HepG2 (cell line): Measurements from ENCODE around the gene NUDT9. TPM values are rescaled to one million over a fixed set of nuclear protein-coding genes. Genes with fewer than 3 reads are reported as not detected.

Experiments used
- HINFP ChIP-seq: sonication (generic); formaldehyde crosslinking; IDR thresholded peaks from 2 replicates; pipeline ENCODE4 v1.4.0; 2020; ENCODE audit warnings: low read depth, mild to moderate bottlenecking, missing genetic modification reagents
- HMG20B ChIP-seq: conservative IDR thresholded peaks from 2 replicates; pipeline ENCODE4 v1.6.1; 2016; ENCODE audit warnings: missing genetic modification reagents, missing compliant biosample characterization
- KAT2B ChIP-seq: fragments of 150-350 bp; IDR thresholded peaks from 2 replicates; pipeline ENCODE4 v1.6.1; 2014; ENCODE audit warnings: low read depth, low read length, borderline replicate concordance
- NCOA5 ChIP-seq: sonication (generic); formaldehyde crosslinking; IDR thresholded peaks from 2 replicates; pipeline ENCODE4 v1.4.0; 2020; ENCODE audit warnings: missing genetic modification reagents
- PHF5A ChIP-seq: IDR thresholded peaks from one replicate; pipeline ENCODE4 v1.6.1; 2018; ENCODE audit warnings: low read depth, missing genetic modification reagents; ENCODE audit not compliant: unreplicated experiment
- PRDM4 ChIP-seq: sonication (generic); formaldehyde crosslinking; IDR thresholded peaks from 2 replicates; pipeline ENCODE4 v1.9.0; 2021; ENCODE audit warnings: missing genetic modification reagents, borderline replicate concordance
- RARG ChIP-seq: sonication (generic); formaldehyde crosslinking; IDR thresholded peaks from 2 replicates; pipeline ENCODE4 v1.4.0; 2020; ENCODE audit warnings: low read depth, mild to moderate bottlenecking, missing genetic modification reagents
- RERE ChIP-seq: IDR thresholded peaks from 2 replicates; pipeline ENCODE4 v1.6.1; 2016; ENCODE audit warnings: low read depth, missing genetic modification reagents, missing compliant biosample characterization
- SMAD3 ChIP-seq: sonication (generic); formaldehyde crosslinking; IDR thresholded peaks from 2 replicates; pipeline ENCODE4 v1.4.0; 2020; ENCODE audit warnings: missing genetic modification reagents
- ZBTB20 ChIP-seq: sonication (generic); formaldehyde crosslinking; IDR thresholded peaks from 2 replicates; pipeline ENCODE4 v1.8.1; 2023; ENCODE audit warnings: missing genetic modification reagents, low read depth, mild to moderate bottlenecking, borderline replicate concordance
- ZMAT3 ChIP-seq: sonication (generic); formaldehyde crosslinking; conservative IDR thresholded peaks from 2 replicates; pipeline ENCODE4 v1.7.0; 2021; ENCODE audit warnings: missing genetic modification reagents
- ZNF382 ChIP-seq: sonication (generic); formaldehyde crosslinking; IDR thresholded peaks from 2 replicates; pipeline ENCODE4 v1.5.0; 2020; ENCODE audit warnings: missing genetic modification reagents, mild to moderate bottlenecking, borderline replicate concordance
- ZNF589 ChIP-seq: sonication (generic); formaldehyde crosslinking; conservative IDR thresholded peaks from 2 replicates; pipeline ENCODE4 v1.8.0; 2022; ENCODE audit warnings: mild to moderate bottlenecking, moderate library complexity, missing genetic modification reagents
- ZNF629 ChIP-seq: sonication (generic); formaldehyde crosslinking; conservative IDR thresholded peaks from 2 replicates; pipeline ENCODE4 v1.5.0; 2020; ENCODE audit warnings: missing genetic modification reagents
- ZNF672 ChIP-seq: sonication (generic); formaldehyde crosslinking; IDR thresholded peaks from 2 replicates; pipeline ENCODE4 v1.8.1; 2022; ENCODE audit warnings: missing genetic modification reagents
- ZNF7 ChIP-seq: IDR thresholded peaks from 2 replicates; pipeline ENCODE4 v1.6.1; 2016; ENCODE audit warnings: missing biosample characterization, missing genetic modification reagents
- ZNF878 ChIP-seq: sonication (generic); formaldehyde crosslinking; IDR thresholded peaks from 2 replicates; pipeline ENCODE4 v1.8.1; 2023; ENCODE audit warnings: mild to moderate bottlenecking, missing genetic modification reagents, moderate library complexity
- ZZZ3 ChIP-seq: sonication (generic); formaldehyde crosslinking; IDR thresholded peaks from 2 replicates; pipeline ENCODE4 v1.4.0; 2020; ENCODE audit warnings: missing genetic modification reagents, mild to moderate bottlenecking, borderline replicate concordance
- polyA plus RNA-seq, 8 experiments: library from polyadenylated mRNA; depleted of rRNA in 3 of 8; stranded (reverse) in 7 of 8; unstranded in 1 of 8; fragments of >200 nt; fragmentation: Illumina TruSeq in 4 of 8; extraction: Trizol in 4 of 8; gene quantifications; 2 replicates each; pipeline versions ENCODE4 v1.2.1 to v1.2.3, GENCODE V29; 2011 to 2016; ENCODE audit warnings: low read depth in 4 of 8, missing spikeins in 1 of 8, mixed read lengths in 1 of 8; ENCODE audit not compliant: insufficient read depth in 1 of 8
- total RNA-seq, 5 experiments: library from RNA; depleted of rRNA; stranded (reverse); fragments of >200 nt; fragmentation: Illumina TruSeq; extraction: Trizol; gene quantifications; 2 replicates each; pipeline ENCODE4 v1.2.3, GENCODE V29; 2016; ENCODE audit warnings: low read depth in 1 of 5
- TF ChIP-seq, protein P1 (sequence below): sonication (generic); formaldehyde crosslinking; IDR thresholded peaks from 2 replicates; pipeline ENCODE4 v1.9.0; 2022; ENCODE audit warnings: missing genetic modification reagents, mild to moderate bottlenecking, borderline replicate concordance

Gene NUDT9
- total and polyA plus RNA-seq, 2 of the 13 experiments (the other 11 are each of a cell fraction or from before 2014, with no cell fraction given), result 10.4 to 12.3 TPM

DNA sequence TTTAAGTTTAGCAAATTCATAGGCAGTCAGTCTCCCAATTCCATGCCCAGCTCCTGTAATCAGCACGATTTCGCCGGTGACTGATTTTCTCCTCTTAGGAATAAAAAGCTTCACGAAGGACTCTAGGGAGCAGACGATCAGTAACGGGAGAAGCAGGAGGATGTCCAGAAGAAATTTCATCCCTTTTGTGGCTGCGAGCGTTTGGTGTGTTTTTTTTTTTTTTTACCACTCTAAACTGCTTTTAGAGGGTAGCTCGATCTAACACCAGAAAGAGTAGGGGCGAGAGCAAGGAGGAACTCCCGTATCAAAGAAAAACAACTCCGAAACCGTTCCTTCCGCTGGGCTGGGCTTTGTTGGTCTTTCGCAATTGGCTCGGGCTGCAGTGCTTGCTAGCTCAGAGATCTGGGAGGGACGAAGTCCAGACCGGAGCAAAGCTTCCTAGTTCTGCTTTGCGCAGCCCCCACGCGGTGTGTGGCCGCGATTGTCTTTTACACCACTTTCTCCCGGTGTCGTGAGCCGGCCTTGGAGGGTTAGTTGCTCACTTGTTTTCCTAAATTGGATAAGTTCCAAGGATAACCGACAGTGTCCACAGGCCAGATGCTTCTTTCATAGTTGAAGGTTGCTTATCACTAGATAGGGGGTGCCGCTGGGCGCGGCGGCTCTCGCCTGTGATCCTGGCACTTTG is 31.3 kb upstream of the NUDT9 start, which contains the start of gene HSD17B11 (continued):
- TF ChIP-seq ZNF382 (CRISPR knock-in tag), result no peak
- no peak; the same call in 1 of the 2 replicates for TF ChIP-seq ZNF629
- peak; percentile 43; the same call in 1 of the 2 replicates for TF ChIP-seq ZBTB20 (CRISPR knock-in tag)
- TF ChIP-seq KAT2B, result no peak
- peak; percentile 72 for TF ChIP-seq HMG20B
- peak; percentile 78 for TF ChIP-seq RERE
- no peak for TF ChIP-seq ZNF672 (CRISPR knock-in tag)
- no peak for TF ChIP-seq ZMAT3
- TF ChIP-seq PHF5A (CRISPR knock-in tag), result no peak
- TF ChIP-seq, protein P1, sequence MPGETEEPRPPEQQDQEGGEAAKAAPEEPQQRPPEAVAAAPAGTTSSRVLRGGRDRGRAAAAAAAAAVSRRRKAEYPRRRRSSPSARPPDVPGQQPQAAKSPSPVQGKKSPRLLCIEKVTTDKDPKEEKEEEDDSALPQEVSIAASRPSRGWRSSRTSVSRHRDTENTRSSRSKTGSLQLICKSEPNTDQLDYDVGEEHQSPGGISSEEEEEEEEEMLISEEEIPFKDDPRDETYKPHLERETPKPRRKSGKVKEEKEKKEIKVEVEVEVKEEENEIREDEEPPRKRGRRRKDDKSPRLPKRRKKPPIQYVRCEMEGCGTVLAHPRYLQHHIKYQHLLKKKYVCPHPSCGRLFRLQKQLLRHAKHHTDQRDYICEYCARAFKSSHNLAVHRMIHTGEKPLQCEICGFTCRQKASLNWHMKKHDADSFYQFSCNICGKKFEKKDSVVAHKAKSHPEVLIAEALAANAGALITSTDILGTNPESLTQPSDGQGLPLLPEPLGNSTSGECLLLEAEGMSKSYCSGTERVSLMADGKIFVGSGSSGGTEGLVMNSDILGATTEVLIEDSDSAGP, result peak; percentile 82
- no peak for TF ChIP-seq ZNF589 (CRISPR knock-in tag)
- no peak for TF ChIP-seq ZNF7 (CRISPR knock-in tag)
- TF ChIP-seq ZZZ3 (CRISPR knock-in tag), result no peak
- TF ChIP-seq PRDM4 (CRISPR knock-in tag), result no peak
- TF ChIP-seq SMAD3 (CRISPR knock-in tag), result peak; percentile 94
- TF ChIP-seq ZNF878 (CRISPR knock-in tag), result no peak
- TF ChIP-seq NCOA5 (CRISPR knock-in tag), result no peak
- no peak for TF ChIP-seq HINFP
- TF ChIP-seq RARG, result no peak
